ENCODE data around the gene SMARCC2.
A peak's percentile ranks its signal among the peaks of the same experiment; 100 is the strongest.

Gene SMARCC2

GRCh38 chr12:56189099-56189917, at the start of gene SMARCC2:
Gene SMARCC2 (minus strand): TSS chr12:56189483. CDS start chr12:56189461, 22 bp downstream.
- no peaks in the 10 kb centered on the region for H3K27me3 ChIP-seq (ENCODE audit: control insufficient read depth, insufficient read depth, low read length)
- no peaks in the 10 kb centered on the region for H3K9me3 ChIP-seq (ENCODE audit: control insufficient read depth, insufficient read depth, low read length)
- H3K27ac ChIP-seq (ENCODE audit: low read length) = no peak within 1 kb of the TSS
- no CpG with 5 or more reads among the region's 93 CpGs for WGBS (ENCODE audit: insufficient coverage, insufficient read length)
- peak; percentile 72 for DNase-seq (ENCODE audit: low read depth, low spot score)
- H3K4me1 ChIP-seq (ENCODE audit: control insufficient read depth, insufficient read depth, low read length) = no peaks in the 10 kb centered on the region
- H3K4me3 ChIP-seq (ENCODE audit: low read length) = peak within 1 kb of the TSS; percentile 88
- H3K36me3 ChIP-seq (ENCODE audit: control insufficient read depth, insufficient read depth, low read length) = peaks cover 15% of the 10 kb centered on the region; the same call in 1 of the 2 replicates

- peaks cover 9% of the 10 kb centered on the region; the same call in 1 of the 2 replicates for H3K36me3 ChIP-seq (ENCODE audit: control insufficient read depth, insufficient read depth, low read length)
- 0 out of 2 replicates have a peak, but pooled peaks cover 1% of the 10 kb centered on the region for H3K4me1 ChIP-seq (ENCODE audit: control insufficient read depth, insufficient read depth, low read length)
- WGBS (ENCODE audit: insufficient coverage, insufficient read length) = no CpG with 5 or more reads among the region's 11 CpGs
- H3K27me3 ChIP-seq (ENCODE audit: control insufficient read depth, insufficient read depth, low read length) = no peaks in the 10 kb centered on the region
- H3K27ac ChIP-seq (ENCODE audit: low read length) = no peak overlapping the region
- DNase-seq (ENCODE audit: low read depth, low spot score) = no peak
- no peak overlapping the region for H3K4me3 ChIP-seq (ENCODE audit: low read length)
- H3K9me3 ChIP-seq (ENCODE audit: control insufficient read depth, insufficient read depth, low read length) = no peaks in the 10 kb centered on the region
Observed at GRCh38 chr12:56237552-56237951, 48.3 kb upstream of the SMARCC2 start.

DNA sequence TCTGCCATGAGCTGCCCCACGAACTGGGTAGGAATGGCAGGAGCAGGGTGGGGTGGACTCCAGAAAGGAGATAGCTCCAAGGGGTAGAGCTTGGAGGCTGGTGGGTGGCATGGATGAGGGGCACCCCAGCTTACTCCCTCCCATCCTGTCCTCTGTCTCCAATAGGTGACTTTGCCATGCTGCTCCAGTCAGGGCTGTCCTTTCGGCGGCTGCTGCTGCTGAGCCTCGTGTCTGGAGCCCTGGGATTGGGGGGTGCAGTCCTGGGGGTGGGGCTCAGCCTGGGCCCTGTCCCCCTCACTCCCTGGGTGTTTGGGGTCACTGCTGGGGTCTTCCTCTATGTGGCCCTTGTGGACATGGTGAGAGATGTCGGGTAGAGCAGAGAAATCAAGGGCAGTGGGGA, 47.7 kb upstream of the SMARCC2 start:
- Histone ChIP-seq H3K27ac (ENCODE audit: low read length) (no peak overlapping the region), H3K9me3 (ENCODE audit: control insufficient read depth, insufficient read depth, low read length) (no peaks in the 10 kb centered on the region), H3K4me1 (ENCODE audit: control insufficient read depth, insufficient read depth, low read length) (0 out of 2 replicates have a peak, but pooled peaks cover 1% of the 10 kb centered on the region), H3K36me3 (ENCODE audit: control insufficient read depth, insufficient read depth, low read length) (peaks cover 7% of the 10 kb centered on the region; the same call in 1 of the 2 replicates), H3K4me3 (ENCODE audit: low read length) (no peak overlapping the region), H3K27me3 (ENCODE audit: control insufficient read depth, insufficient read depth, low read length) (no peaks in the 10 kb centered on the region)
- DNase-seq (ENCODE audit: low read depth, low spot score) = no peak
- no CpG with 5 or more reads among the region's 5 CpGs for WGBS (ENCODE audit: insufficient coverage, insufficient read length)

DNA sequence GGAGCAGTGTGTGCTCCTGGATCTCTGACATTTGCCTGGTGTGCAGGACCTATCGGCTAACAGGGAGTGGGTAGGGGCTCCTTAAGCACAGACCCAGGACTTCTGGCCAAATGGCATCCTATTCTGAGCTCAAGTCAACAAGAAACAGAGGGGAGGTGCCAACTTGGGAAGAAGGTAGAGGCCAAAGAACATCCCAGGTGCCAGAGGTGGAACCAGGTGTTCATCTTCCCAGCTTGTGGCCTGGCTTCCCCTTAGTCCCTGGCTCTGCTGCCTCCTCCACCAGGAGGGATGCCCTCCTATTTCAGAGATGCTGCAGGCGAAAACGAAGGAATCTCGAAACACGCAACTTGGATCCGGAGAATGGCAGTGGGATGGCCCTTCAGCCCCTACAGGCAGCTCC, 46.8 kb upstream of the SMARCC2 start:
- Histone ChIP-seq H3K4me1 (ENCODE audit: control insufficient read depth, insufficient read depth, low read length) (0 out of 2 replicates have a peak, but pooled peaks cover 1% of the 10 kb centered on the region), H3K36me3 (ENCODE audit: control insufficient read depth, insufficient read depth, low read length) (no peaks in the 10 kb centered on the region), H3K27me3 (ENCODE audit: control insufficient read depth, insufficient read depth, low read length) (no peaks in the 10 kb centered on the region), H3K4me3 (ENCODE audit: low read length) (no peak overlapping the region), H3K27ac (ENCODE audit: low read length) (no peak overlapping the region), H3K9me3 (ENCODE audit: control insufficient read depth, insufficient read depth, low read length) (no peaks in the 10 kb centered on the region)
- no CpG with 5 or more reads among the region's 6 CpGs for WGBS (ENCODE audit: insufficient coverage, insufficient read length)
- no peak for DNase-seq (ENCODE audit: low read depth, low spot score)

DNA sequence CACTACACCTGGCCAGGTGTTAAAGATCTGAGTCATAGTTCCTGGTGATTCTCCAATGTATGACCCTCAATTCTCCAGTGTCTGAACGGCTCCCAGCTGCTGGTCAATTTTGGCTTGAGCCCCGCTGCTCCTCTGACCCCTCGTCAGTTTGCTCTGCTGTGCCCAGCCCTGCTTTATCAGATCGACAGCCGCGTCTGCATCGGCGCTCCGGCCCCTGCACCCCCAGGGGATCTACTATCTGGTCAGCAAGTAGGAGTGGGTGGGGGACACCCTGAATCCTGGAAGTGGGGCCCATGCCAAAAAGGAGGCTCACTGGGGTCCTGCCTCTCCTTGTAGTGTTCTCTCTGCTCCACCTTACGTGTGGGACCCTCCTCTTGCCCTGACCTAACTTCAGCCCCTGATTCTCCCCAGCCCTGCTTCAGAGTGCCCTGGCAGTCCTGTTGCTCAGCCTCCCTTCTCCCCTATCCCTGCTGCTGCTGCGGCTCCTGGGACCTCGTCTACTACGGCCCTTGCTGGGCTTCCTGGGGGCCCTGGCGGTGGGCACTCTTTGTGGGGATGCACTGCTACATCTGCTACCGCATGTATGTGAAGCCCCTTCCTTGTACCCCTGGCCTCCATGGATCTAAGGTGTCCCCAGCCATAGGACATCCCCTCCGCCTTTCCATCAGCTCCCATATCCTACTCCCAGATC, 45.6 kb upstream of the SMARCC2 start:
- no peak for DNase-seq (ENCODE audit: low read depth, low spot score)
- H3K9me3 ChIP-seq (ENCODE audit: control insufficient read depth, insufficient read depth, low read length) = no peaks in the 10 kb centered on the region
- 0 out of 2 replicates have a peak, but pooled peaks cover 1% of the 10 kb centered on the region for H3K4me1 ChIP-seq (ENCODE audit: control insufficient read depth, insufficient read depth, low read length)
- WGBS (ENCODE audit: insufficient coverage, insufficient read length) = no CpG with 5 or more reads among the region's 16 CpGs
- H3K4me3 ChIP-seq (ENCODE audit: low read length) = no peak overlapping the region
- H3K27ac ChIP-seq (ENCODE audit: low read length) = no peak overlapping the region
- no peaks in the 10 kb centered on the region for H3K27me3 ChIP-seq (ENCODE audit: control insufficient read depth, insufficient read depth, low read length)
- no peaks in the 10 kb centered on the region for H3K36me3 ChIP-seq (ENCODE audit: control insufficient read depth, insufficient read depth, low read length)

GRCh38 chr12:56231184-56231582, 41.9 kb upstream of the SMARCC2 start:
- no peaks in the 10 kb centered on the region for H3K27me3 ChIP-seq (ENCODE audit: control insufficient read depth, insufficient read depth, low read length)
- H3K36me3 ChIP-seq (ENCODE audit: control insufficient read depth, insufficient read depth, low read length) = no peaks in the 10 kb centered on the region
- DNase-seq (ENCODE audit: low read depth, low spot score) = no peak
- no peak overlapping the region for H3K27ac ChIP-seq (ENCODE audit: low read length)
- no CpG with 5 or more reads among the region's 11 CpGs for WGBS (ENCODE audit: insufficient coverage, insufficient read length)
- H3K4me3 ChIP-seq (ENCODE audit: low read length) = no peak overlapping the region
- no peaks in the 10 kb centered on the region for H3K4me1 ChIP-seq (ENCODE audit: control insufficient read depth, insufficient read depth, low read length)
- no peaks in the 10 kb centered on the region for H3K9me3 ChIP-seq (ENCODE audit: control insufficient read depth, insufficient read depth, low read length)

- no peaks in the 10 kb centered on the region for H3K36me3 ChIP-seq (ENCODE audit: control insufficient read depth, insufficient read depth, low read length)
- no peak overlapping the region for H3K4me3 ChIP-seq (ENCODE audit: low read length)
- H3K4me1 ChIP-seq (ENCODE audit: control insufficient read depth, insufficient read depth, low read length) = no peaks in the 10 kb centered on the region
- no CpG with 5 or more reads among the region's 8 CpGs for WGBS (ENCODE audit: insufficient coverage, insufficient read length)
- no peak overlapping the region for H3K27ac ChIP-seq (ENCODE audit: low read length)
- H3K9me3 ChIP-seq (ENCODE audit: control insufficient read depth, insufficient read depth, low read length) = no peaks in the 10 kb centered on the region
- no peak for DNase-seq (ENCODE audit: low read depth, low spot score)
- H3K27me3 ChIP-seq (ENCODE audit: control insufficient read depth, insufficient read depth, low read length) = no peaks in the 10 kb centered on the region
Observed at GRCh38 chr12:56230432-56231183, 41.3 kb upstream of the SMARCC2 start.

DNA sequence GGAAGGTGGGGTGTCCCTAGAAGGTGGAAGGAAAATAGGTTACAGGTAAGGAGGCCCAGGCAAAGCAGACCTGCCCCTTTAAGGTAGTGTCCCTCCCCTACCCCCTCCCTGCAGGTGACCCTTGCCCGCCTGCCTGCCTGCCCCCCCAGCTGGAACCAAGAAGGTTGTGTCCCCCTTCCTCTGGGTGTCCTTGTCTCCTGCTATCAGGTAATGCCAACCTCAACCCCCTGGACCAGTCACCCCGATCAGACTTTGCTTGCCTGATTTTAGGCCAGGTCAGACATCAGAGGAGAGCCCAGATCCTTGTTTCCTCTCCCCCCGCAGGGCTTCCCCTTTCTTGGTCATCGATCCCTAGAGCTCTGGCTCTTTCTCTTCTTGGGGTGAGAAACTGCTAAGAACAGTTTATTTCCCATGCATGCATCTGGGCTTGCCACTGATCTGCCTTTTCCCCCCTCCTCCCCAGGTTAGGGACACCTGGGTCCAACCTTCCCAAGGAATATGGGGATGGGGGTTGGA, 40.7 kb upstream of the SMARCC2 start, which contains the start of gene SLC39A5:
Gene SLC39A5 (plus strand): TSS at position 136 of the 516 bp plus-strand sequence. CDS start 1,224 bp downstream, outside the sequence.
- Histone ChIP-seq H3K36me3 (ENCODE audit: control insufficient read depth, insufficient read depth, low read length) (no peaks in the 10 kb centered on the region), H3K9me3 (ENCODE audit: control insufficient read depth, insufficient read depth, low read length) (no peaks in the 10 kb centered on the region), H3K27ac (ENCODE audit: low read length) (no peak within 1 kb of the TSS), H3K4me3 (ENCODE audit: low read length) (no peak within 1 kb of the TSS), H3K27me3 (ENCODE audit: control insufficient read depth, insufficient read depth, low read length) (no peaks in the 10 kb centered on the region), H3K4me1 (ENCODE audit: control insufficient read depth, insufficient read depth, low read length) (no peaks in the 10 kb centered on the region)
- no CpG with 5 or more reads among the region's 4 CpGs for WGBS (ENCODE audit: insufficient coverage, insufficient read length)
- no peak for DNase-seq (ENCODE audit: low read depth, low spot score)

DNA sequence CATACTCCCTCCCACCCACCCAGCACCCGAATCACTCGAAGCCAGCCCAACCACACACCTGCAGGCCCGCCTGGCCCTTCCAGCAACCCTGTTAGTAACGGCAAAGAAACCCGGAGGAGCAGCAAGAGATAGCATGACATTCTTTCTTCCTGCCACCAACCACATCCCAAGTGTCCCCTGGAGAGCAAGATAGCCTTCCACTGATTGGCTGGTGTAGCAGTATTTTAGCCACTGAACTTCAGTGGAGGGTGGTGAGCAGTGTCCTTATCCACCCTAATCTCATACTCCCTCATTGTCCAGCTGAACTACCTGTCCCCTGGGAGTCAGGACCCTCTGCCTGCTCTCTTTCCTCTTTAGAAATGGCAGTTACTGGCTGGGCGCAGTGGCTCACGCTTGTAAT, 39.8 kb upstream of the SMARCC2 start:
- H3K27me3 ChIP-seq (ENCODE audit: control insufficient read depth, insufficient read depth, low read length) = no peaks in the 10 kb centered on the region
- H3K4me3 ChIP-seq (ENCODE audit: low read length) = no peak overlapping the region
- H3K27ac ChIP-seq (ENCODE audit: low read length) = no peak overlapping the region
- no peaks in the 10 kb centered on the region for H3K36me3 ChIP-seq (ENCODE audit: control insufficient read depth, insufficient read depth, low read length)
- no CpG with 5 or more reads among the region's 7 CpGs for WGBS (ENCODE audit: insufficient coverage, insufficient read length)
- DNase-seq (ENCODE audit: low read depth, low spot score) = no peak
- H3K4me1 ChIP-seq (ENCODE audit: control insufficient read depth, insufficient read depth, low read length) = 0 out of 2 replicates have a peak, but pooled peaks cover 2% of the 10 kb centered on the region
- H3K9me3 ChIP-seq (ENCODE audit: control insufficient read depth, insufficient read depth, low read length) = no peaks in the 10 kb centered on the region

DNA sequence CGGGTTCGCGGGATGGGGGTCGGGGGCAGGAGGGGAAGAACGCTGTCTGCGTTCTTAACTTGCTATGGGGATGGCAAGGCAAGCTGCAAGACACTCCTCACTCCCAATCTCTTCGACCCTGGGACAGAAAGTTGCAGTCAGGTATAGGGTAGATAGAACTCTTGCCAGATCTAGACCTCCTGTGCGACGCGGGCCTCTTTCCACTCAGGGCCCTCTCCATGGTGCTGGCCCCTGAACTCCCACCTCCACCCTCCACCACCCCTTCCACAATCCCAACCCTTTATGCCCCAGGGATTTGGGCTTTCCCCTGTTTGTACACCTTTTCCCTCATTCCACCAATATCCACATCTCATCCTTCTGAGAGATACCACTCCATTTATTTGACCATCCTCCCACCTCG, 35.7 kb upstream of the SMARCC2 start:
- Histone ChIP-seq H3K9me3 (ENCODE audit: control insufficient read depth, insufficient read depth, low read length) (no peaks in the 10 kb centered on the region), H3K27me3 (ENCODE audit: control insufficient read depth, insufficient read depth, low read length) (no peaks in the 10 kb centered on the region), H3K36me3 (ENCODE audit: control insufficient read depth, insufficient read depth, low read length) (no peaks in the 10 kb centered on the region), H3K4me1 (ENCODE audit: control insufficient read depth, insufficient read depth, low read length) (peaks cover 2% of the 10 kb centered on the region; the same call in 1 of the 2 replicates), H3K4me3 (ENCODE audit: low read length) (peak overlapping the region; percentile 52; the same call in 1 of the 2 replicates), H3K27ac (ENCODE audit: low read length) (no peak overlapping the region)
- no CpG with 5 or more reads among the region's 11 CpGs for WGBS (ENCODE audit: insufficient coverage, insufficient read length)
- no peak for DNase-seq (ENCODE audit: low read depth, low spot score)
